Activated gamma-delta T cell treated with Interleukin-2 at 50 U/mL for 16 hours (primary cell): ENCODE measurements around the gene SLC4A5.
"Not testable (repeated sequence)": the region's sequence is repeated elsewhere in the genome, so short reads cannot be mapped to it uniquely, and the experiment has no call there.

Source experiments
- DNase-seq: peaks from one replicate; pipeline ENCODE4 v3.0.0-alpha.2; 2020

Gene SLC4A5

GRCh38 chr2:74226648-74227213 is 116.5 kb downstream of the SLC4A5 start:
- no peak for DNase-seq

- no peak for DNase-seq
Observed at GRCh38 chr2:74225698-74226459, 117.3 kb downstream of the SLC4A5 start.

GRCh38 chr2:74223941-74224770 is 119.1 kb downstream of the SLC4A5 start:
- DNase-seq: no peak

GRCh38 chr2:74222300-74222650 is 120.9 kb downstream of the SLC4A5 start:
- DNase-seq: no peak

GRCh38 chr2:74221604-74222299 is 121.5 kb downstream of the SLC4A5 start:
- no peak for DNase-seq

- DNase-seq: no peak
Observed at GRCh38 chr2:74221091-74221490, 122.1 kb downstream of the SLC4A5 start.

GRCh38 chr2:74219846-74220486 is 123.2 kb downstream of the SLC4A5 start:
- DNase-seq: no peak

- DNase-seq: no peak
Observed at GRCh38 chr2:74216642-74217041, 126.6 kb downstream of the SLC4A5 start.

GRCh38 chr2:74215771-74216170 is 127.4 kb downstream of the SLC4A5 start:
- not testable (repeated sequence) for DNase-seq

GRCh38 chr2:74212702-74213410 is 130.4 kb downstream of the SLC4A5 start:
- no peak for DNase-seq

GRCh38 chr2:74206180-74206688 is 137.0 kb downstream of the SLC4A5 start:
- no peak for DNase-seq

- no peak for DNase-seq
Observed at GRCh38 chr2:74205596-74205995, 137.6 kb downstream of the SLC4A5 start.

GRCh38 chr2:74205113-74205512 is 138.1 kb downstream of the SLC4A5 start:
- DNase-seq: no peak

GRCh38 chr2:74204436-74204835 is 138.8 kb downstream of the SLC4A5 start:
- no peak for DNase-seq

GRCh38 chr2:74201596-74201995 is 141.6 kb downstream of the SLC4A5 start:
- no peak for DNase-seq

- DNase-seq: no peak
Observed at GRCh38 chr2:74201196-74201595, 142.0 kb downstream of the SLC4A5 start.

GRCh38 chr2:74199871-74200305 is 143.3 kb downstream of the SLC4A5 start:
- DNase-seq: no peak

- no peak for DNase-seq
Observed at GRCh38 chr2:74199275-74199701, 143.9 kb downstream of the SLC4A5 start.

GRCh38 chr2:74198461-74199274 is 144.5 kb downstream of the SLC4A5 start, which contains the start of gene MTHFD2:
TSS of gene MTHFD2 (plus strand) at chr2:74198615. CDS start at chr2:74198642, 27 bp downstream.
- peak; percentile 88 for DNase-seq

GRCh38 chr2:74198023-74198460 is 145.2 kb downstream of the SLC4A5 start:
- no peak for DNase-seq

GRCh38 chr2:74197049-74197448 is 146.2 kb downstream of the SLC4A5 start:
- DNase-seq: no peak
